ENCODE measurements around the gene CSNK2B. TPM values are rescaled to one million over a fixed set of nuclear protein-coding genes. Genes with fewer than 3 reads are reported as not detected.
"Not testable (repeated sequence)": the region's sequence is repeated elsewhere in the genome, so short reads cannot be mapped to it uniquely, and the experiment has no call there.

The CSNK2B gene
- total RNA-seq, 1 experiment from 2014 or later, result 213 TPM

DNA sequence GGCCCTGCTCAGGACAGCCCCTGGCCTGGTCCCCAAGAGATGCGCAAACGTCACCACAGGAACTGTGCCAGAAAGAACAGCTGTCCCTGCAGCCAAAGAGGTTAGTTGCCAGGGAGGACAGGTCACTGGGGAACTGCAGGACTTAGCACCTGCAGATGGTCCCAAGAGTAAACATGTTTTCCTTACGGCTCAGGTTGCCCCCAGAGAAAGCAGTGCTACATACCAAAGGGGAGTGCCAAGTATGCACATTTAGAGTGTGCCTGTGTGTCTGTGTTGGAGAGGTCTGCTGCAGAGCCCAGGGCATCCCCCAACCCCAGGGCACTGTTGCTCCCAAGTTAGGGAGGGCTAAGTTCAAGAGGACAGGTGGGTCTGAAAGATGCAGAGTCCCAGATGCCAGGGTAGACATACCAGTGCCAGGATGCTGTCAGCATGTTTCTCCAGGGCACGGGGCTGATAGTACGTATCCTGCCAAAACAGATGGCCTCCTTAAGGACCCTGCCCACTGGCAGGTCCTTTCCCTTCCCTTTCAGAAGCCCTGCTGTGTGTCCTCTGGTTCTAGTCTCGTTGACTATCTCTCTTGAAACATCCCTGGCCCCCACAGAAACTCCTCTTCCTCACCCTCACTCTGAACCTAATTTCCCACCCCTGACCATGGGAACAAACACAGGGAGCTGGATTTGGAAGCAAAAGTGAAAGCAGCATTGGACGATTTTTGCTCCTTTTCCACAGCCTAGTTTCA, 36.0 kb downstream of the CSNK2B start:
- in situ Hi-C loops (cut with HindIII; ENCODE audit: low pct_unique_long_range_greater_than_20kb, low sequenced_read_pairs), result no loop called here
- DNase-seq (ENCODE audit: low read depth, low spot score), result no peak

DNA sequence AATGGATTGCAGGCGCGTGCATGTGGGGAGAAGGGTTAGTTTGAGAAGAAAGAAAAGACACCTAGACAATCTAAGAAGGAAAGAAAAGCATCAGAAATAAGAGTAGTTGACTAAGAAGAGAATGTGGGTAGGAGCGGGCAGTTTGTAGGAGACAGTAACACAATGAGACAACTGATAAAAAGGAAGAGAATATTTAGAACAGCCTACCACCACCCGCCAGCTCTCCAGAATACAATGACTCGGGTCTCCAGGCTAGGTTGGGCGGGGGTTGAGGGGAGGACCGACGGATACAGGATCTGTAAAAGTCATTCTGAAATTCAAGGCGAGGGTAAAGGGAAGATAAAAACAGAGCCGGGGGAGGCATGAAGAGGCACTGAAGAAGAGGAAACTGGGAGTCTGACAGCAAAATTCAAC, 36.5 kb downstream of the CSNK2B start:
- in situ Hi-C loops (cut with HindIII; ENCODE audit: low pct_unique_long_range_greater_than_20kb, low sequenced_read_pairs), result no loop called here
- DNase-seq (ENCODE audit: low read depth, low spot score), result peak; percentile 4

DNA sequence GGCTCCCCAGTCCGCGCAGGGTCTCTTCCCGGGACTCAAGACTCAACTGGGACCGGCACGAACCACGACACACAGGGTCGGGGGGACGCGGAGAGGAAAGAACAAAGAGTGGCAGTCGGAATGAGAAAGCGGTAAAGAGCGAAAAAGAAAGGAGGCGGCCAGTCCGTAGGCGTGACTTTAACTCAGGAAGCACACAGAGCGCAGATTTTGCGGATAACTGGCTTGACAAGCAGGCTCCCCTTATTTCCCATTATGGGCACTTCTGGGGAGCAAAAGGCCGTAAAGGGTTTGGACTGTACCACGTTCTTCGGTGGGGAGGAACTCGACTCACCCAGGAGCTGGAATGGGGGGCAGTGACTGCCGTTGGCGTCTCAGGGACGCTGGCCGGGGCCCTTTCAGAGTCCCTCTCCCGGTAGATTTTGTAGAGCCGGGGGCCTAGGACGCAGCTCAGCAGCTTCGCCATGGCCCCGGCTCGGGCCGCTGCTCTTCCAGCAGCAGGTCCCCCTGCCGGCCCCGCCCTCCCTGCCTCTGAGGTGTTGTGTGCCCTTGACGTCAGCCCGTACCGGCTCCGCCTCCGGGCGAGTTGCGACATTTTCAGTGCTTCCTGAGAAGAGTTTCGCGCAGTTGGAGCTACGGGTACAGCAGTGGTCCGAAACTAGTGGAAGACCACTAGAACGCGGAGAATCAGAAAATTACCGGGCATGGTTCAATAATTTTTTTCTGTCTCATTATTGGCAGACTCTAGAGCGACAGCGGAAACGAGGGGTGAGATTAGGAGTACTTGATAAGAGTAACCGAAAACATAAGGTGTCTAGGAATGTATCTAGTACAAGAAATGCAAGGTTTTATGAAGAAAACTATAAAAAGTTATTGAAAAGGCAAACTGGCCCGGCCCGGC, 37.2 kb downstream of the CSNK2B start, which contains the start of gene ABHD16A:
Gene ABHD16A, minus strand, starts transcription at position 506 of the 898 bp plus-strand sequence. Its CDS starts 43 bp downstream, at position 463.
- in situ Hi-C loops (cut with HindIII; ENCODE audit: low pct_unique_long_range_greater_than_20kb, low sequenced_read_pairs), result no loop called here

DNA sequence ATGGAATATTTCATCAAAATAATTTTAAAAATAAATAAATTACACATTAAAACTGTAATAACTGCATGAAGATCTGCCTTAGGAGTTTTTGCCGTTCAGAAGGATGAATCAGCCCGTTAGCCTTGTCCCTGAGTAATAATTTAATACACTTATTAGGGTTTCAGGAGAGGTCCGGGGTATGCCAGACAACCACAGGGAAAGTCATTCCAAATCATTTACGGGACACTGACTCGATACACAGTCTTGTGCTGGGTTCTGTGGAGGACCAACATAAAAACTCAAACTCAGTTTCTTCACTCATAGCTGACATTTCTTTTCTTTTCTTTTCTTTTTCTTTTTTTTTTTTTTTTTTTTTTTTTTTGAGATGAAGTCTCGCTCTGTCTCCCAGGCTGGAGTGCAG, 40.1 kb downstream of the CSNK2B start:
- in situ Hi-C loops (cut with HindIII; ENCODE audit: low pct_unique_long_range_greater_than_20kb, low sequenced_read_pairs), result no loop called here
- no peak for DNase-seq (ENCODE audit: low read depth, low spot score)

More for the DNA sequence above, 37.2 kb downstream of the CSNK2B start, which contains the start of gene ABHD16A:
- DNase-seq (ENCODE audit: low read depth, low spot score), result peak; percentile 98

DNA sequence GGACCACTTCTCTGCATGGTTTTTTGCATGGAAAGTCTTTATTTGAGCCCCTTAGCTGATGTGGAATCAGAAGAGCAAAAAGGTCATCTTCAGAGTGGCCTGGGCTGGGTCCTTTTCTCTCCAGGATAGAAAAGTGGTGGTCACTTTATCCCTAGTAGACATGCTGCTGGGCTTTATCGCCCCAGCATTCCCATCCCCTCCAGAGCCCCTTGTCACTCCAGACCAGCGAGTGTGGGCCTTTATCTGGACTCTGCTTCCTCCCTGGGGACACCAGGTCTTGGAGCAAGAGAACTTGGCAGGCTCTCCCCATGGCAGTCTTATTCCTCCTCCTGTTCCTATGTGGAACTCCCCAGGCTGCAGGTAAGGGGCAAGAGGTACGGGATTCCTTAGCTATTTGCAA, 40.7 kb downstream of the CSNK2B start, which contains the start of gene LY6G6F:
Gene LY6G6F, plus strand, starts transcription at position 268 of the 400 bp plus-strand sequence. Its CDS starts 41 bp downstream, at position 309.
- in situ Hi-C loops (cut with HindIII; ENCODE audit: low pct_unique_long_range_greater_than_20kb, low sequenced_read_pairs), result no loop called here
- no peak for DNase-seq (ENCODE audit: low read depth, low spot score)

DNA sequence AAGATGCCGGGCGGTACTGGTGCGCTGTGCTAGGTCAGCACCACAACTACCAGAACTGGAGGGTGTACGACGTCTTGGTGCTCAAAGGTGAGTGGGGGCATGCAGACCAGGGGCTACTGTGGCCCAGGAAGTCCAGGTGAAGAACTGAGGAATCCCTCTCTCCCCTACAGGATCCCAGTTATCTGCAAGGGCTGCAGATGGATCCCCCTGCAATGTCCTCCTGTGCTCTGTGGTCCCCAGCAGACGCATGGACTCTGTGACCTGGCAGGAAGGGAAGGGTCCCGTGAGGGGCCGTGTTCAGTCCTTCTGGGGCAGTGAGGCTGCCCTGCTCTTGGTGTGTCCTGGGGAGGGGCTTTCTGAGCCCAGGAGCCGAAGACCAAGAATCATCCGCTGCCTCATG, 41.8 kb downstream of the CSNK2B start:
- DNase-seq (ENCODE audit: low read depth, low spot score), result no peak
- in situ Hi-C loops (cut with HindIII; ENCODE audit: low pct_unique_long_range_greater_than_20kb, low sequenced_read_pairs), result no loop called here

DNA sequence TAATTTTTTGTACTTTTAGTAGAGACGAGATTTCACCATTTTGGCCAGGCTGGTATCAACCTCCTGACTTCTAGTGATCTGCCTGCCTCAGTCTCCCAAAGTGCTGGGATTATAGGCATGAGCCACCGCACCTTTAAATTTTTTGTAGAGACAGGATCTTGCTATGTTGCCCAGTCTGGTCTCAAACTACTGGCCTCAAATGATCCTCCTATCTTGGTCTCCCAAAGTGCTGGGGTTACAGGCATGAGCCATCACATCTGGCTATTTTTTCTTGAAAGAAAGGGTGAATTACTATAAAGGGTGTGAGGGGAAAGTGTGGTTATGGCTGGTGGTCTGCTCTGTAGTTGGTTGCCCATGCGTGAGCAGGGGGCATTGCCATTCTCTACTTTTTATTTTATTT, 42.3 kb downstream of the CSNK2B start:
- in situ Hi-C loops (cut with HindIII; ENCODE audit: low pct_unique_long_range_greater_than_20kb, low sequenced_read_pairs), result no loop called here
- no peak for DNase-seq (ENCODE audit: low read depth, low spot score)

DNA sequence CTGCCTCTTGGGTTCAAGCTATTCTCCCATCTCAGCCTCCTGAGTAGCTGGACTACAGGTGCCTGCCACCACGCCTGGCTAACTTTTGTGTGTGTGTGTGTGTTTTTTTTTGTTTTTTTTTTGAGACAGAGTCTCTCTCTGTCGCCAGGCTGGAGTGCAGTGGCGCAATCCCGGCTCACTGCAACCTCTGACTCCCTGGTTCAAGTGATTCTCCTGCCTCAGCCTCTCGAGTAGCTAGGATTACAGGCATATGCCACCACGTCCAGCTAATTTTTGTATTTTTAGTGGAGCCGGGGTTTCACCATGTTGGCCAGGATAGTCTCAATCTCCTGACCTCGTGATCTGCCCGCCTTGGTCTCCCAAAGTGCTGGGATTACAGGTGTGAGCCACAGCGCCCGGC, 43.3 kb downstream of the CSNK2B start:
- DNase-seq (ENCODE audit: low read depth, low spot score); in situ Hi-C loops (cut with HindIII; ENCODE audit: low pct_unique_long_range_greater_than_20kb, low sequenced_read_pairs): not testable (repeated sequence)

DNA sequence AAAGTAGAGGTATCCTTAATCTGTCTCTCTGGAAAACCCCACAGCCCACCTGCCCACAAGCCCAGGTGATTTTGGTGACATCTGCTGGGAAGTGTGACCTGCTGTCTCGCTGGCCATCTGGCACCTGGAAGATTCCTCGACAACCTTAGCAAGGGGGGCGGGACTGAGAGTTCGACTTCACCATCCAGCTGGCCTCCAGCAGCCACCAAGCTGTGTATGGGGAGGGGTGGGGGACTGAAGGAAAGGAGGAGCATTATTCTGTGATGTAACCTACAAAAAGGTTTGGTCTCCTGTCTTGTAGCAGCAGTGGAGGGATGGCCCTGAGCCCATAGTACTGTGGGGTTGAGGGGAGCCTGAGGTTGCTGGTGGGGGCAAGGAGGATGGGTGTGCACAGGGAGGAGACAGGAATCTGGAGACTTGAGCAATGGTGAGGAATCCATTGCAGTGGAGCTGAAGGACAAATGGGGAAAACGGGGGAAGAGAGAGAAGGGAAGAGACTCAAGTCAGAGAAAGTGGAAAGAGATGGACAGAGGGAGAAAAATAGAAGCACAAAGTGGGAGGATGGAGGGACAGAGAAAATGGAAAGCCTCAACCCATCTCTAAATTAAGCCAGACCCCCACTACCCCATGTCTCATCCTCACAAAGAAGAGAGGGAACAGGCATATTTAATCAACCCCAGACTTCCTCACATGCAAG, 44.8 kb downstream of the CSNK2B start:
- in situ Hi-C loops (cut with HindIII; ENCODE audit: low pct_unique_long_range_greater_than_20kb, low sequenced_read_pairs), result no loop called here
- DNase-seq (ENCODE audit: low read depth, low spot score), result no peak

DNA sequence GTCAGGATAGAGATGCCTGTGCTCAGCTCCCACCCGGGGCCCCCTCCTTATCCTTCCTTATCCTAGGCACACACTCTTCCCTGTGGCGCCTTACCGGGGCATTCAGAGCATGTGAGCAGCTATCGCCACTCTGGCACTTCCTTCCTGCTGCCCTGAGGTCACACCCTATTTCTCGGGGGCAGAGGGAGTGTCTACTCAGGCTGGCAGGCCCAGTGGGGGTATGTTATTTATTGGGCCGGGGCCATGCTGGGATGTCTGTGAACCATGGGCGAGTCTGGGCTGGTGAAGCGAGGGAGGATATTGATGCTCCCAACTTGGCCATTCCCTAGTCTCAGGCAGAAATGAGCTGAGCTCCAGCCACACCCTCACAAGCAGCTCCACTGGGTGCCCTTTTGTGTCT, 45.4 kb downstream of the CSNK2B start:
- DNase-seq (ENCODE audit: low read depth, low spot score), result no peak
- in situ Hi-C loops (cut with HindIII; ENCODE audit: low pct_unique_long_range_greater_than_20kb, low sequenced_read_pairs), result no loop called here

DNA sequence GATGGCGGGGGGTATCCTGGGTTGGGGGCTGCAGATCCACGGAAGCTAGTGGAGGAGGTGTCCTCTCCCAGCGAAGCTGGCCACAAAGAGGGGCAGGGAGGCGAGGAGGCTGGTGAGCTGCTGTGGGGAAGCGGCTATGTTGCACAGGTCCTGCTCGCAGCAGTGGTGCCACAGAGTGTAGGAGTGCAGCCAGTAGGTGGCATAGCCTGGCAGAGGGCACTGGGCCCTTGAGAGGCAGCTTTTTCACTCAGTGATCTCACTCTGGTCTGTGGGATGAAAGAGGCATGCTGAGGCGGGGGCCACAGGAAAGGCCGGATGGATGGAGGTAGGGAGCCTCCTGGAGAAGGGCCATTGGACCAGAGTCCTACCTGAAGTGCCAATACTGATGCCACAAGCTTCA, 46.4 kb downstream of the CSNK2B start:
- in situ Hi-C loops (cut with HindIII; ENCODE audit: low pct_unique_long_range_greater_than_20kb, low sequenced_read_pairs), result no loop called here
- DNase-seq (ENCODE audit: low read depth, low spot score), result peak; percentile 17

DNA sequence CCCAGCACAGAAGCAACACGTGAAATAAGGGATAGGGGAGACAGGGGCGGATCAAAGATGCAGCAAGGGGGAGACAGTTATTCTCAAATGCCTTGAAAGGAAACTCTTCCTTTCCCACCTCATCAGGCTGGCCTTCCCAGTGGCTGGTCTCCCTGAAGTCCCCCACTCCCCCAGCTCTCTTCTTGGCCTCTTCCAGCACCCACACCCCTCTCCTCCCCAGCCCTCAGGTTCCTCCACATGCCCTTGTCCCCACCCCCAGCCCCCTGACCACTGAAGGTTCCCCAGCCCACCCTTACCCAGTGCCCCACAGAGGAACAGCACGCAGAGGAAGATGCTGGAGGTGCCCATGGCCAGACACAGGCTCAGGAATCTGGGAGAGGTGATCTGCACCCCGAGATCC, 47.6 kb downstream of the CSNK2B start:
- DNase-seq (ENCODE audit: low read depth, low spot score), result no peak
- in situ Hi-C loops (cut with HindIII; ENCODE audit: low pct_unique_long_range_greater_than_20kb, low sequenced_read_pairs), result no loop called here

DNA sequence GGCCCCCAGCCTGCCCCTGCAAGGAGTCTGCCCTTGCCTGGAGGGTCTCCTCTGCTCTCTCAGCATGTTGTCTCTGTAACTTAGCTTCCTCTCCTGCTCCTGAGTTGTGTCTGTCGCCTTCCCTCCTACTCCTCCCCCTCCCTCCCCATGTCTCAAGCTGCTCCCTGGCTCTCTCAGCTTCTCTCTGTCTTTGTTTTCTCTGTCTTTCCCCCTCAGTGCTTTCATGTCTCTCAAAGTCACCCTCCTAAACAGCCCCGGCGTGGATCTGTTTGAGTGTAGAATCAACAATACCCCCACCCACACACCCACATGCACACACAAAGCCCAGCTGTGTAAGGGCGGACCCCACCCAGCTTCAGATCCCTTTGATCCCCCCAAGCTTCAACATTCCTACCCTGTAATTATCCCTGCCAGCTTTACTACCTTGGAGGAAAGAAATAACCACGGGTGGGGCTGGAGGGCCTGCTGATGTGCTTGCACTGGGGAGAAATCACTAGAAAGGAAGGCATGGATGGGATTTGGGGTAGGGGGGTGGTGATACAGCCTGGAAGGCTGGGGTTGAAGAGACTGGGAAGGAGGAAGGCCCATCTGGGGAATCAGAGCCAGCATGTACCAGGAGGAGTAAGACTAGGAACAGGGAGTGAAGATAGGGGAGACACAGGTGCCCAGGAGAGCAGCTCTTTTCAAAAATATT, 48.3 kb downstream of the CSNK2B start:
- in situ Hi-C loops (cut with HindIII; ENCODE audit: low pct_unique_long_range_greater_than_20kb, low sequenced_read_pairs), result no loop called here
- DNase-seq (ENCODE audit: low read depth, low spot score), result no peak

DNA sequence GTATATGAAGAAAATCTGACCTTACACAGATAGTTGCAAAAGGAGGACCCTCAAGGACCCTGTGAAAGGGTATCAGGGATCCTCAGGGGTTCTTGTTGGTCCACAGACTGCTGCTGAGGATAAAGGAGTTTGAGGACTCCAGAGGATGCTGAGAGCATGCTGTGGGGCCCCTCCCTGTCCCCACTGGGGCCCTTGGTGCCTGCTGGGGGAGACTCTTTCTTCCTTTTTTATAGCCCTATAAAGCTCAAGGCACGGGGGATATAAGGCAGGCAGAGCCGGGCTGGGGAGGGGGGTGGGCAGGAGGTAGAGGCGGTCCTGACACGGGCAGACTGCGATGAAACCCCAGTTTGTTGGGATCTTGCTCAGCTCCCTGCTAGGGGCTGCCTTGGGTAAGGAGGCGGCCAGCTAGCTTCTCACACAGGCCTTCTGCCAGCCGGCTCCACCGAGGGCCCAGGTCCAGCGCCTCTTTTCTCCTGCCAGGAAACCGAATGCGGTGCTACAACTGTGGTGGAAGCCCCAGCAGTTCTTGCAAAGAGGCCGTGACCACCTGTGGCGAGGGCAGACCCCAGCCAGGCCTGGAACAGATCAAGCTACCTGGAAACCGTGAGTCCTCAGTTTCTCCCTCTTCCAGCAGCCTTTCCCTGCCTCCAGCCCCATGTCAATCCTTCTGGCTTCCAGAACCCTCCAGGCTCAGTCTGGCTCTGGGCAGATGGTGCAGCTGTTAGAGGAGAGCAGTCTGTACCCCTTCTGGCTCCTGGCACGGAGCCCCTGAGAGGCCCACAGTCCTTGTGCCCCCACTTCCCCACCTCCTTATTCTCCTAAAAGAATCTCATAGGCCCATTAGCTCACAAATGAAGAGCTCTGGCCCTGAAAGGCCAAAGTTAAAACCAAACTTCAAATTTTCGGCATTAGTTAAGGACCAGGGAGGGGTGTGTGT, 49.4 kb downstream of the CSNK2B start, which contains the start of gene LY6G6D:
Gene LY6G6D, plus strand, starts transcription at position 327 of the 937 bp plus-strand sequence. Its CDS starts 8 bp downstream, at position 335.
- DNase-seq (ENCODE audit: low read depth, low spot score), result no peak

DNA sequence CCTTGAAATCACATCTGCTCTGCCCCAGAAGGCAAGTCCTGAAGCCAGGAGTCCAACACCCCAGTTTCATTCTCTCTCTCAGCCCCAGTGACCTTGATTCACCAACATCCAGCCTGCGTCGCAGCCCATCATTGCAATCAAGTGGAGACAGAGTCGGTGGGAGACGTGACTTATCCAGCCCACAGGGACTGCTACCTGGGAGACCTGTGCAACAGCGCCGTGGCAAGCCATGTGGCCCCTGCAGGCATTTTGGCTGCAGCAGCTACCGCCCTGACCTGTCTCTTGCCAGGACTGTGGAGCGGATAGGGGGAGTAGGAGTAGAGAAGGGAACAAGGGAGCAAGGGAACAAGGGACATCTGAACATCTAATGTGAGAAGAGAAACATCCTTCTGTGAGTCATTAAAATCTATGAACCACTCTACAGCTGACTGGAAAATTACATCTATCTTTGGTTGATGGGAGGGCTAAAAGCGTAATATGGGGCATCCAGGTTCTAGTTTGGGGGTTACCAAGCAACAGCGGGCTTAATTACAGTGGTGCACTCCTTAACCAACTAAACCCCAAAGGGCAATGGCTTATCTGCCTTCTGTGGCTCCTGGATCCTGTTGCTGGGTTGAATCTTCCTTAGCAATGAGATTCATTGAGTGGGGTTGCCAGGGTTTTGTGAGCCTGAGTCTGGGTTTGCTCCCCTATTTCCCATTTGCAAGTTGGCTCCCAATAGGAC, 51.8 kb downstream of the CSNK2B start:
- DNase-seq (ENCODE audit: low read depth, low spot score), result no peak
- in situ Hi-C loops (cut with HindIII; ENCODE audit: low pct_unique_long_range_greater_than_20kb, low sequenced_read_pairs), result no loop called here

More for the DNA sequence above, 49.4 kb downstream of the CSNK2B start, which contains the start of gene LY6G6D:
- in situ Hi-C loops (cut with HindIII; ENCODE audit: low pct_unique_long_range_greater_than_20kb, low sequenced_read_pairs), result no loop called here

DNA sequence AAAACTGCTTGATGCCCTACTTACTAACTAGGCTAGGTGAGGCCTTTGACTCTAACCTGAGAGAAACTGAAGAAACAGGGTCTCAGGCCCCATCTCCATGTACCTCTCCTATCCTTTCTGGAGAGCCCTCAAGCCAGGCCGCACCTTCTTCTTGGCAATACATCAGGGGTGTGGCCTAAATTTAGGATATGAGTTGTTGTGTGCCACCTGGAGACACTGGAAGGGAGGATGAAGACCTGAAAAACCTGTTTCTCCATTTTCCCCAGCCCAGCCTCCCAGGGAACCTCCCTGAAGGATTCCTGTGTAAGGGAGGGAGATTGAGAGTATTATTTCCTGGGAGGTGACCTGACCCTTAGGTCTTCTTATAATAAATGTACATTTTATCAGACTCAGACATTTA, 52.4 kb downstream of the CSNK2B start:
- in situ Hi-C loops (cut with HindIII; ENCODE audit: low pct_unique_long_range_greater_than_20kb, low sequenced_read_pairs), result no loop called here
- DNase-seq (ENCODE audit: low read depth, low spot score), result no peak

Data from SK-MEL-5 (cell line).